GM21423 (cell line): ENCODE measurements around the gene PCMTD2.
"Not testable (repeated sequence)": the region's sequence is repeated elsewhere in the genome, so short reads cannot be mapped to it uniquely, and the experiment has no call there.

Source experiments
- ATAC-seq: cut with Tn5 transposase; IDR thresholded peaks from one replicate; pipeline ENCODE4 v1.9.1; 2021; ENCODE audit warnings: mild to moderate bottlenecking, moderate library complexity; ENCODE audit not compliant: unreplicated experiment

Gene PCMTD2

DNA sequence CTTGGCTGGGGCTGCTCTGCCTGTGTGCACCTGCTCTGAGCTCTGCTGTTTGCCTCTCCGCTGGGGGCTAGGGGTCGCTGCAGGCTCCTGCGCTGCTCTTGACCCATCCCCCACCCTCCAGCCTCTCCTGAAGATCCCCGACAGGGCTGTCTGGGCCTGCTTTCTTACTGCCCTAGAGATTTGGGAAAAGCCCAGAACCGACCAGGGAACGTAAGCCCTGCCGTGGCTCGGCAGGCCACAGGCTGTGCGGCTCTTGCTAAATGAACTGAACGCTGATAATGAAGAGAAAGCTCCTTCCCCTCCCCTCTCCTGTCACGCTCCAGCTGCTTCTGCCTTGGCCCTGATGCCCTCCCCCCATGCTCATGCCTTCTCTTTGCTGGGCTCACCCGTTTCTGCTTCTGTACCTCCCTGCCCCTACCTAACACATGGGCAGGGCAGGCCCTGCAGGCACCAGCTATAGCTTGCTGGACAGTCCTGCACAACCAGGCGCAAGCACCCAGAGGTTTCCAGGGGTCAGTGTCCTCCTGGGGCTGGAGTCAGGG, 32.0 kb upstream of the PCMTD2 start:
- ATAC-seq = no peak

- no peak for ATAC-seq
These were observed 31.0 kb upstream of the PCMTD2 start for GRCh38 chr20:64224351-64225170.

DNA sequence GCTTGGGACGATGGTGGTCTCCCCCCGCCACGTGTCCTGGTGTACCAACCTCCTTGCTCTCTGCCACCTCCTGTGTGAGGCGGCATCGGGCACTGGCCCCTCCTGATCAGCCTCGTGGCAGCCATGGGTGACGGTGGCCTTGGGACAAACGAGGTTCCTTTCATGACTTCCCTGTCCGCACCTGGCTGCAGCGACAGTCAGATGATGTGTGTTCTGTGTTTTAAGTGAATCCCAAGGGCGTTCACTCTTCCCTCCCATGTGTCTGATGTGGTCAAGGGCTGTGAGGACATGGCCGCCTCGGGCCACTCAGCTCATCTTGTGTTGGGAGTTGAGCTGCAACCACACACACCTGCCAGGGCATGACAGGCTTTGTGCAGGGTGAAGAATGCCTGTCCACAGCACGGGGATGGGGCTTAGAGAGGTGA, 30.4 kb upstream of the PCMTD2 start:
- ATAC-seq = no peak

GRCh38 chr20:64225828-64226598, 29.5 kb upstream of the PCMTD2 start:
- ATAC-seq = no peak

DNA sequence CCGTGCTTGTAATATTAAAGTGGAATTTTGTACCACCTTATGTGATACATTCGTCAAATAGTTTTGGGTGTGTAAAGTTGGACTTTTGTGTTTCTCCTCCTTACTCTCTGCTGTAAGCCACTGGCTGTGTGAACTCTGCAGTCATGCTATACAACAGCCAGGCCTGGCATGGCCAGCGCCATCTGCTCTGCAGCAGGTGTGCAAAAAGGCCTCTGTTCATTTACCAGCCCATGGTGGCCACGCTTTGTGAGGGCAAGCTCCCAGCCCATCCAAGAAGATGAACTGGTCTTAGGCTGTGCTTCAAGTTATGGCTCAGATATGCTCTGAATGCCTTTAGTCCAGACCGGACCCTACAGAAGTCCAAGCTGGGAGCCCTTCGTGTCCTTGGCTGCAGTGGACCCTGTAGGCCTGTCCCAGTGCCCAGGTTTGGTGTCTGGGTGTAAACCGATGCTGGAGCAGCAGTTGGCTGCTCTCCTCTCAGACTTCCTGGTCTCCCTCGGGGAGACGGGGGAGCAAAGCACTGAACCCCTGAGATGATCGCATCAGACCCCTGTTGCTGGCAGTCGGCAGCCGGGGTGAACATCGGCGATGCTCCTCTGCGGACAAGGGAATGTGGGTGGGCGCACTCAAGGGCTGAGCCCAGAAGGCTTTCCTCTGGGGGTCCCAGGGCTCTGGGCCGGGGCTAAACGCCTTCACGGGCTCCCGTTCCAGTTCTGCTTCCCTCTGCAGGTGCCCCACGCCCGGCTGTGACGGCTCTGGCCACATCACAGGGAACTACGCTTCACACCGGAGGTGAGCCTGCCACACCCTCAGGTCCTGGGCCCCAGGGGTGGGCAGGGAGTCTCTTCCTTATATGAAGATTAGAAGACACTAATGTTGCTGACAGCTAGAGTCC, 28.6 kb upstream of the PCMTD2 start:
- ATAC-seq = no peak

DNA sequence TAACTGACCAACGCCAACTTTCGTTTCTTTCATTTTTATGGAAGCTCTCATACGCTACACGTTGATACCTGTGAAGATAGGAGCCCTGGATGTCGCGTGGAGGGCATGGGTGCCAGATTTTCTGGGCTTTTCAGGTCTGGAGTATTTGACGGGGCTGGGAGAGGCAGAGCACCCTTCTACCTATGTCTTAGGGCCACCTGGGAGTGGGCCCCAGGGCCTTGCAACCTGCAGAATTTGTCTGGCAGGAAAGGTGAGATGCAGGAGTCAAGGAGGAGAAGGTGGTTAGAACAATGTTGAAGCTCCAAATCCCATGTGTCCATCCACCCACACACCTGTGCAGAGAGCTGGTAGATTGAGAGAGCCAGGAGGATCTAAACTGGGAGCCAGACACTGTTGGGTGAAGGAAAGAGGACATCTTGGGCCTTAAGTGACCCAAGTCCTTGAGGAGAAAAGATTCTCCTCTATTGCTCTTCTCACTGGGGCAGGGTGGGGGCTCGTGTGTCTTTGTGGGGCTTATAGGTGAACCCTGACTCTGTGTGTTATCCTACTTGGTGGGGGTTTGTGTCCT, 27.4 kb upstream of the PCMTD2 start:
- no peak for ATAC-seq

DNA sequence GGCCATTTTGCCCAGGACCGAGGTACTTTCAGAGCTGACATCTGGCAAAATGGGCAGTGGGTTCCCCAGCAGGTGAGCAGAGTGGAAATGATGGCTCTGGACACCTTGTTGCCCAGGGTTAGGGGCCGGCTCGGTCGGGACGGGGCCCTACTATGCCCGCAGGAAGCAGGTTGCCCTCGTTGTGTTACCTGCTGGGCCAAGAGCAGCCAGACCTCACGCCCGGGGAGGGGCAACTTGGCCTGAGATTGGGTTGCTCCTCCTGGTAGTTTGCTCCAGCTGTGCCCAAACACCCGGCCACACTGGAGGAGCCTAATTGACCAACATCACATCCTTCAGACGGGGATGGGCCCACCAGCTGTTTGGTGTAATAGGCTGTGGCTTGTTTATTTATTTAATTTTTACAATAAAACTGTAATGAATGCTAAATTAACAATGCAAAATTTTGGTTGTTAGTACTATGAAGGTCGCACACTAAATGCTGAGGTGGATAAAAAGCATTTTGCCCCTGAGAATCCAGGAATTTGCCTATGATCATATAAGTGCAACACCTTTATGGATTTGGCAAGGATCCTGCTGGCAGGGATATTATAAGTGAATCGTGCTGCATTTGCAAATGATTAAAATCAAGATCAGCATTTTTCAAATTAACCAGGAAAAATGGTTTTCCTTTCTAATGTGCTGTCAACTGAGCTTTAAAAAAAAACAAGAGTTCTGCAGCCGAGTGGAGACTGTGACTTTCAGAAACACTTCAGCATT, 26.6 kb upstream of the PCMTD2 start:
- no peak for ATAC-seq

DNA sequence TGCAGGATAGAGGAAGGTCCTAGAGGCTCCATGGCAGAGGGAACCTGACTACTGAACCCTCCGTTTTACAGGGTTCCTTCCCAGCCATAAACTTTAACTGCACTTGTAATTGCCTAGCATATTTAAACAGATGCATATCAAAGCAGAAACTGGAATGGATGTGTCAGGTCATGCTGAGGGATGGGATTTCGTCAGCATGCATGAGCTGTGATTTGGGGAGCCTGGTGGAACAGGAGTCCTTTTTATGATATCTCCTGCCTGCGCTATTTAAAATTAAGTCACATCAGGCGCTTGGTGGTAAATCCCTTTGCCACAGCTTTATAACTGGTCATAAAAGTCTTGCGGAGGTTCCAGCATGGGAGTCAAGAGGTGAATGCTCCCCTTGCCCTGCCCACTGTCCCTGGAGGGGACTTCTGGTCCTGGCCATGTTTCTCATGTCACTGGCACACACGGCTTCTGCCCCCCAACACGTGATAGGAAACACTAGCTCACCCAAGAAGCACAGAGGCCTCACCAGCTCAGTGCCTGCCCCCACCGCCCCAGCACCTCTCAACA, 26.0 kb upstream of the PCMTD2 start:
- ATAC-seq = no peak

DNA sequence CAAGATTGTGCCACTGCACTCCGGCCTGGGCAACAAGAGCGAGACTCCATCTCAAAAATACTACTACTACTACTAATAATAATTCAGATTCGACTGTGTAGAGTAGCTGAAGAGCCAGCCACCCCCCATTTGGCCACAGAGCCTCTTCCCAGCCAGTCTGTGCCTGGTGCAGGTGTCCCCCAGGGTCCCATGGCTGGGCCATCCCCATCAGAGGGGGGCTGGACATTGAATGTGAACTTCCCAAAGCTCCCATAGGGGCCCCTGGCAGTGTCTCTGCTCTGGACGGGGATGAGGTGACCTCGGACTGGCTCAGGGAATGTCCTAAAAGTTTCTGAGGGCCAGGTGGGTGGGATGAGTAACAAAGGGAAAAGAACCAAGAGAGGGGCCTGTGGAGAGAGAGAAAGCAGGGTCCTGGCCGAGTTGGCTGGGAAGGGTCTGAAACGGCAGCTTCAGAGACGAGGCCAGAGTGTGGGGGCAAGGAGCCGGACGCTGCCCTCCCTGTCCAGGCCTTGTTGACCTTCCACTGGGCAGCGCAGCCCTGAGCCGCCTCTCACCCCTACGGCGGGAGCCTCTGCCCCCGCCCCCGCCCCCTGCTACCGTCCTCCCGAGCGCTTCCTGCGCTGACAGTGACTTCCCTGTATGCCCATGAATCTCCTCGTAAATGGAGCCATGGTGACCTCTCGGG, 24.9 kb upstream of the PCMTD2 start:
- ATAC-seq = no peak

- ATAC-seq = no peak
These were observed 23.7 kb upstream of the PCMTD2 start for GRCh38 chr20:64231621-64232550.

GRCh38 chr20:64232794-64233193, 22.8 kb upstream of the PCMTD2 start:
- ATAC-seq = no peak

GRCh38 chr20:64233725-64234124, 21.8 kb upstream of the PCMTD2 start:
- ATAC-seq = no peak

- no peak for ATAC-seq
These were observed 21.2 kb upstream of the PCMTD2 start for GRCh38 chr20:64234291-64234791.

- not testable (repeated sequence) for ATAC-seq
These were observed 20.5 kb upstream of the PCMTD2 start for GRCh38 chr20:64234921-64235565.

- no peak for ATAC-seq
These were observed 19.1 kb upstream of the PCMTD2 start for GRCh38 chr20:64236137-64237088.

DNA sequence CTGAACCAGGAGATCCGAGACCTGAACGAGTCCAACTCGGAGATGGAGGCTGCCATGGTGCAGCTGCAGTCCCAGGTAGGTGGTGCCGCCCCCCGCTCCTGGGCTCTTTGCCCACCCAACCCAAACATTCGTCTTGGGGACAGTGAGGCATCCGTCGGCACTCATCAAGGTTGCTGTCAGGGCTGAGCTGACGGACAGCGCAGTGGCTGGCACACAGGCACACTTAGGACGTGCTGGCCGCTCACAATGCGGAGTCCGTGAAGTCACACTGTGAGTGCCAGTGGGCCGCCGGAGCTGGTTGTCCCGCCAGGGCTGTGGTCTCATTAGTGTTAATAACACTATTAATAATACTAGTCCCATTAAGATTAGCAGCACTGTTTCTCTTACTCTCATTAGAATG, 18.2 kb upstream of the PCMTD2 start:
- no peak for ATAC-seq
